Ramos (cell line): ENCODE data around the gene SEPSECS.

Source experiments
- in situ Hi-C: fragments of 300-500 bp; cut with MboI; formaldehyde crosslinking; loops from one replicate; pipeline ENCODE4 v1.14.3; 2022; ENCODE audit warnings: low sequenced_read_pairs; ENCODE audit not compliant: unreplicated experiment

Gene SEPSECS

DNA sequence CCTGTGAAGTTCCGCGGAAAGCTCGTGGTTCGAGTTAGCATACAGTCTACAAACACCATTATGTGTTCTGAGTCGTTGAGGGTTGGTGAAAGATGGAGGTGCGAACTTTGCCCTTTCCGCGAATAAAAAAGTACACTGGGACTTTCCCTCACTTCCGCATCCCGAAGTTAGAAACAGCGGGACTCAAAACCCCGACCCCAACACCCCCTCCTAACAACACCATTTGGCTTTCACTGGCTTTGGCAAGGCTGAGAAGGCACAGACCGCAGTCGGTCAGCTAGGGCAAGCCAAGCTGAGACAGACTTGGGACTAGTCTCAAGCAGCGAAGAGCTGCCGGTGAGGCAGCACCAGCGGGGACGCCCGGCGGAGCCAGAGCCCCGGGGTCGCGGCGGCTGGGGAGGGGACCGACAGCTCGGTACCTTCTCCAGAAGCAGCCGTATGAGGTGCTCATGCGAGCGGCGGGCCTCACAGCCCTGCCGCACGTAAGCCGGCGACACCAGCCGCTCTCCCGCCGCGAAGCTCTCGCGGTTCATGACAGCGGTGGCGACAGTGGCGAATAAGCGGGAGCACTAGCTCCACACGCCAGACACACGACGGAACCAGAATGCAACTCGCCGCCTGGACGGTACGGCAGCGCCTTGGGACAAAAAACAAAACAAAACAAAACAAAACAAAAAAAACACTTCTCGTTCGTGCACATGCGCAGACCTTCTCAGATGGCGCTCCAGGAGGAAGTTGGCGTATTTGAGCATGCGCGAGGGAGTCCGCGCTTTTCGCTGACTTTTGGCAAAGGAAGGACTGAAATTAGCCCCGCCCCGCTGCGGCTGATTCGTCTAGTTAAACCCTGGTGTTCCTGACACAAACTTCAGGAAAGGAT, at the start of gene SEPSECS:
TSS of gene SEPSECS (minus strand) at position 613 of the 877 bp plus-strand sequence. CDS start at position 533, 80 bp downstream.
- in situ Hi-C loops, result no loop called here

DNA sequence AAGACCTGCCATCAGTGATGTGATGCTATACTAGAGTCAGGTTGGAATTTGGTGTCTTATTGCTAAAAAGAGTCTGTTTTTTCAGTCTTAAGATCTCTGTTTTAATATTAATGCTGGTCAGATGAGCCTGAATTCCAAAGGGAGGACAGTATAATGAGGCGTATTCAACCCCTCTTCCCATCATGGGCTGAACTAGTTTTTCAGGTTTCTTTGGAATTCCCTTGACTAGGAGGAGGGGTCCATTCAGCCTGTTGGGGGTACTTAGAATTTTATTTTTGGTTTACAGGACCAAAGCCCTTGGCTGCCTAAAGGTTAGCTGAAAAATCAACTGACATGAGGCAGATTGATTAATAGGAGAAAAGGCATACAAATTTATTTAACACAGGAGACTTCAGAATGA, 49.5 kb upstream of the SEPSECS start:
- in situ Hi-C loops, result no loop called here

DNA sequence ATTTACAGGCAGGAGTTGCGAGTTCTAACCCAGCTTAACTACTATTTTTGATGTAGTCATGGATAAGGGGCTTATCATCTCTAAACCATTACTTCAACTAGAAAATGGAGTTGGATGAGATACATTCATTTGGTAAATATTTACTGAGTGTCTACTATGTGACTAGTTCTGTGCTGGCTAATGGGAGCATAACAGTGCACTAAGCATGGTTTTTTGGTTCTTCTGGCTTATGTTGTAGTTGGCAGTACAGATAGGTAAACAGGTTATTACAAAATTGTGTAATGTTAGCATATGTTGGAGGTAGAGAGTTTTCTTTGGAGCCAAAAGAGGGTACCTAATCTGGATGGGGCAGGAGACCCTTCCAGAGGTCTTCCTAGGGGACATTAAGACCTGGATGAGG, 47.7 kb upstream of the SEPSECS start:
- in situ Hi-C loops, result no loop called here

DNA sequence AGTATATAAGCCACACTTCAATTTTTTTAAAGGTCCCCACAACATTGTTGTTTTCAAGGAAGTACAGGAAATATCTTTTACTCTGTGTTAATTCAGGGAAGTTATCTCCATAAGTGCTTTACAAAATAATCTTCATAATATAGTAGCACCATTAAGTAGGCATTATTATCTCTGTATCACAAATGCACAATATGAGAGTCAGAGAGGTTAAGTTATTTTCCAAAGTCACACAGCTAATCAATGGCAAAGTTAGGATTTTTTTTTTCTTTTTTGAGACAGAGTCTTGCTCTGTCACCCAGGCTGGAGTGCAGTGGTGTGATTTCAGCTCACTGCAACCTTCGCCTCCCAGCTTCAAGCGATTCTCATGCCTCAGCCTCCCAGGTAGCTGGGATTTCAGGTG, 38.5 kb upstream of the SEPSECS start:
- in situ Hi-C loops, result no loop called here

DNA sequence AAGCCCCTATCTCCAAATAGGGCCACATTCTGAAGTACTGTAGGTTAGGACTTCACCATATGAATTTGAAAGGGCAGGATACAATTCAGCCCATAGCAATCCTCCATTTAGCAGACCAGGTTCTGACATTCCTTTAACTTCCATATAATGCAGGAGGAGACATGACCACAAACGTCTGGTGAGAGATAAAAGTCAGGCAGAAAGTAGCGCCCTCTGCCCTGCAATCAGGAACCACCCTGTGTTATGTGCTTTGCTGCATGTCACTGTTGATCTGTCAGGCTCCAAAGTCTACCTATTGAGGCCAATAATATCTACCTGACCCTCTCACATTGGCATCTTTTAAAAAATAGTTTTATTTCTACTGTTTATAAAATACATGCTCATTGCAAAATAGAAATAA, 30.2 kb upstream of the SEPSECS start:
- in situ Hi-C loops, result no loop called here

DNA sequence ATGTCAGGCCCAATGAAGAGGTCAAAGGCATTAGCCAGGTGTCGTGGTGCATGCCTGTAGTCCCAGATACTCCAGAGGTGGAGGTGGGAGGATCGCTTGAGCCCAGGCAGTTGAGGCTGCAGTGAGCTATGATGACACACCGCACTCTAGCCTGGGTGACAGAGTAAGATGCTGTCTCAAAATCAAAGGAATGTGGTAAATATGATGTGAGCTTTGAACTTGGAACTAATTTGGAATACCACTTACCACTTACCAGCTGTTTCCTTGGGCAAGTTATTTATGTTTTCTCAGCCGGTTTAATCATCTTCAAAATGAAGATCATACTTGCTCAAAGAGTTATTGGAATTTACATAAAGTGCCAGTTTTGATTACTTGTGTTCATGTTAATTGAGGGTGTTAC, 23.8 kb upstream of the SEPSECS start:
- in situ Hi-C loops, result no loop called here

DNA sequence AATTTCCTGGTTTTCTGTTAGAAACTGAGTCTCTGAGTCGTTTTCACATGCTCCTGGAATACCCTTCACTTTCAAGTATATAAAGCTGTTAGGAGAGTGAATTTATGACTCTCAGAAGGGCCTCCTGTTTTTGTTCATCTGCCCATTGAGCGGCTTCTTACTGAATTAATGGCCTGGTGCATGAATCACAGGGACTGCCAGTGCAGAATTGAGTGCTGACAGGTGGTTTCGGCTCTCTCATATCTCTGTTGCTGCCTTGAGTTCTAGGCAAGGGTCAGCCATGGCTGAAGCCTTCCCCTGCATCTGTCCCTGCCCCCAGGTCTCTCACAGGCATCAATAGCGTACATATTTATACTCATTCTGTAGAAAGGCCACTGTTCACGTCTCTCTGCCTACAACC, 22.7 kb upstream of the SEPSECS start:
- in situ Hi-C loops, result no loop called here

DNA sequence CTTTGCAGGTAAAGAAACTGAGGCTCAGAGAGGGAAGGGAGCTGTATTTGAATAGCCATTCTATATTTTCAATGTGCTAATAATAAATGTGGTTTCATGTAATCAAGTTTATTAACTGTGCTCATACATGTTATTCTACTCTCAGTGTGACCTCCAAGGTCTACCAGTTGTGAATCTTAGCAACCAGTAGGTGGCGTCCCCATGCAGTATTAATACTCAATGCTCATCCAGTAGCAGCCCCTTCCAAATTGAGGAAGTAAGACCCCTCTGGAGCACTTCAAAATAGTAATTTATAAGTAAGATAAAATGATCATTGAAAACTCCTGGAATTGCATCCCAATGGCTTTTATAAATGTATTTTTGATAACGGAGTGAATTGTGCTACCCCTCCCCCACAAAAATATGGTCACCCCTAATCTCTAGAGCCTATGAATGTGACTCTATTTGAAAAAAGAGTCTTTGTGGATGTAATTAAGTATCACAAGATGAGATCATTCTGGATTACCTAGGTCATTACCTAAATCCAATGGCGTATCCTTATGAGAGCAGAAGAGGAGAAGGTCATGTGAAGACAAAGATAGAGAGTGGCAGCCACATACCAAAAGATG, 20.4 kb upstream of the SEPSECS start:
- in situ Hi-C loops, result no loop called here

DNA sequence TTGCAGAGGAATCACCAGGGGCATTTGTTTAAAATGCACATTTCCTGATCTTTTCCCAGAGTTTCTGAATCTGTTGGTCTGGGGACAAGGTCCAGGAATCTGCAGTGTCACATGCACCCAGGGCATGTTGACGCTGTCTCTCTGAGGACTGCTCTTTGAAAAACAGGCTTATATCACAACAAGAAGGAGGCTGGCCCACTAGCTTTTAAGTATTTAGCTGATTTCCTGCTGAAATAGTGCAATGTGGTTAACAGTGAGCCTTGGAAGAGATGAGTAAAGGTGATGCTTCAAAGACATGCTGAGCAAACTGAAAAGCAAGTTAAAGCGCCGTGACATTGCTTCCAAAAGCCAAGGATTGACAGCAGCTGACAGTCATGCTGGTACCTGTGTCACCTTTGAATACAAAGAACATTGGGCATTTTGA, 18.6 kb upstream of the SEPSECS start:
- in situ Hi-C loops, result loop anchor here (10.0 kb wide), 1 partner anchor 196 kb away; the partner anchor contains the start of gene ANAPC4

DNA sequence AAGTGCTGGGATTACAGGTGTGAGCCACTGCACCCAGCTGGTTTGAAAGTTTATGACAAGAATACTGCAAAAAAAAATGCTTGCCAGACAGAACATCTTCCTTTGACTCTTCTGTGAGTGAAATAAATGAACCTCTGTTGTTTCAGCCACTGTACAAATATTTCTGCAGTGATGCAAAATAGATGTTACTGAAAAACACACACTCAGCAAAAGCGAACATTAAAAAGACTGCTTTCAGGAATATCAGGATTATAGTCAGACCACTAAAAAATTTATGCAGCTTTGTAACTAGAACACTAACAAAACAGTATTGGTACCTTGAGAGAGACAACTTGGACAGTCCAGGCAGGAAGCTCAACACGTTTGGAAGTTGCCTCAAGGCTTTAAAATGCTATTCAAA, 16.9 kb upstream of the SEPSECS start:
- in situ Hi-C loops, result loop anchor here (10.0 kb wide), 1 partner anchor 198 kb away; the partner anchor contains the start of gene ANAPC4

DNA sequence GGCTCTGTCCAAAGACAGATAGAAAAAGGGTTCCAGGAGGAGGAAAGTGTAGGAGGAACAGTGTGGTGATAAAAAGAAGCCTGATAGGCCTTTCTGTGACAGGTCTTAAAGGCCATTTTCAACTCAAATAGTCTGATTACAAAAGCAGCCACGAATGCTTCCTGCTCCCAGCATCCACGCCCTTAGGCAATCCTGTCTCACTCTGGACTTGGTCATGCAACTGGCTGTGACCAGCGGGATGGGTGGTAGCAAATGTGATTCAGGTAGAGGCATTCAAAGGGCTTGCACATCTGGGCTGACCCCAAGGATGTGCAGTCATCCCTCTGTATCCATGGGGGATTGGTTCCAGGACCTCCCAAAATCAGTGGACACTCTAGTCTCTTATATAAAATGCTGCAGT, 14.4 kb upstream of the SEPSECS start:
- in situ Hi-C loops, result loop anchor here (10.0 kb wide), 1 partner anchor 200 kb away; the partner anchor contains the start of gene ANAPC4

DNA sequence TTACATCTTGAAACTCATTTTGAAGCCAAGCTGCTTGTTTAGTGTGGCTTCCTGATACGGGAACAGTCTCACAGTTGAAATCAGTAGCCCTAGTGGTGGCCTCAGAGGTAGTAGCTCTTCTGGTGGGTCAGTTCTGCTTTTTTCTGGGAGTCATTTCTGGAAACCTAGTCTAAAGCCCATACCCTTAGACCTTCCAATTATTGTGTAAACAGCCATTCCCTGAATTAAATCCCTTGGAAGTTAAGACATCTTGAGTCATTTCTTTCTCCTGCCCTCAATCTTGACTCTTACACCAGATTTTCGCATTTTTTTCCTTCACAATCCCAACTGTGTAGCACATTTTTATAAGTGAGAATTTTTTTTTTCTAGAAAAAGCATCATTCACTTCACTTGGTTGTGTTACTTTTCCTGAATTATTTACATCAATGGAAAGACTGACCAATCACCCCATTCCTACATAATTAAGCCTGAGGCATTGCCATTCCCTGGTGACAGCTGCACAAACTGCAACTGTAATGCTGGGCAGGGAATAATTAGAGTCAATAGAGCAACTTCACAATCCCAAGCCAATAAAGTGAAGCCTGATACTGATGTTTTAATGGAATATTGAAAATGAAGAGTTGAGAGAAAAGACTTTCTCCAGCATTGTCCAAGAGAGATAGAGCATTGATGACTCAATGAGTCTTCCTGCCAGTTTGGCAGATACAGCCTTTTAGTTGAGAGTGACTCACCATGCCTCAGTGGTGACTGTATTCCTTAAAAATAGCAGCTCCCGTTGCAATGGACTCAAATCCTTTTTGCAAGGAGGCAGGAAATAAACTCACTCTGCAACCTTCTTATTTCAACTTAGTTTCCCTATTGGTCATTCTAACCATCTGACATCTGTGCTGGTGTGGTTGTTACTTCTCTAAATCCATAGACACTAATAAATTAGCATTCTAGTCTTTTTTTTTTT, 13.0 kb upstream of the SEPSECS start:
- in situ Hi-C loops, result loop anchor here (10.0 kb wide), 1 partner anchor 202 kb away; the partner anchor contains the start of gene ANAPC4

DNA sequence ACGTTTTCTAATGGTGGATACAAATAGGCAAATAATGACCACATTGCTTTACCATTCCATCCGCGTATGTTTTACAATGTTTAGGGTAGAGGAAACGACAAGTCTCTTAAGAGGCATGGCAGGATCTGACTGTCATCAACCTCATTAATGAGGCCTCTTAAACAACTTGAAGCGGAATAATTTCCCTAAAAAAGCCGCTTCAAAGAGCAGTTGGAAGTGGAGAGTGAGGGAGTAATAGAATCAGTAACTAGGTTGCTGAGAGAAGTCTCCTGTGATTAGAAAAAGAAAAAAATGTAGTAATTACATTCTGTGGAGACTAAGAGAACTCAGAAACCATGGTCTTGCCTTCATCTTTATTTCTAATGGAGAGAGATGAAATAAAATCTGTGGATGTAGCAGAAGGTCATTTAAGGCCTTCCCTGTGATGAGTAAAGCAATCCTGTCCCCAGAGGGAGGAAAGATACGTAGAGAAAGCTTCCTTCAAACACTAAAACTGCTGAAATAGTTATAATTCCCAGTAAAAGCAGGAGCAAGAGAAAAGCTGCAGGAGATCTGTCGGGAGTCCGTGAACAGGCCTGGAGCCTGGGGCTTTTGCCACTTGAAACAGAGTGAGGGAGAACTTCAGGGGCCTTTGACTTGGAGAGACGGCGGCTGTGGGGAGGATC, 11.1 kb upstream of the SEPSECS start:
- in situ Hi-C loops, result loop anchor here (10.0 kb wide), 1 partner anchor 203 kb away; the partner anchor contains the start of gene ANAPC4

DNA sequence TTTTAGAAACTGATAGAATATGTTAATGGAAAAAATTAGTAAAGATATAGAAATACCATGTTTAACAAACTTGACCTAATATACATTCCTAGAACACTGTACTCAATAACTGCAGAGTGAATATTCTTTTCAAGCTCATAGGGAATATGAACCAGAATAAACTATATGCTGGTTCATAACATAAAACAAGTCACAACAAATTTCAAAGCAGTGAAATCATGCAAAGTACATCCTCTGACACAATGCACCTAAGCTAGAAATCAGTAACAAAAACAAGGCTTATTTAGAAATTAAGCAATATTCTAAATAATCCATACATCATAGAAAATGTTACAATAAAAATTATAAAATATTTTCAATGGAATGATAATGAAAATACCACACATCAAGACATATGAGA, 9.2 kb upstream of the SEPSECS start:
- in situ Hi-C loops, result no loop called here

DNA sequence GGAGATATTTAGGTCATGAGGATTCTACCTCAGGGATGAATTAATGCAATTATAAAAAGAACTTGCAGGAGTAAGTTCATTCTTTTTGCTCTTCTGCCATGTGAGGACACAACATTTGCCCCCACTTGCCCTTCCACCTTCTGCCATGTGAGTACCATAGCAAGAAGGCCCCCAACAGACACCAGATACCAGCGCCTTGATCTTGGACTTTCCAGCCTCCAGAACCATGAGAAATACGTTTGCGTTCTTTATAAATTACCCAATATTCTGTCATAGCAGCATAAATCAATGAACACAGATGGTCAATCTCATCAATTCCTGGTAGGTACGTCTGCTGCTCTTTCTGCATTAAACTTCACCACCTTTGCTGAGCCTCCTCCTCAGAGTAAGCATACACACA, 5.7 kb upstream of the SEPSECS start:
- in situ Hi-C loops, result no loop called here

DNA sequence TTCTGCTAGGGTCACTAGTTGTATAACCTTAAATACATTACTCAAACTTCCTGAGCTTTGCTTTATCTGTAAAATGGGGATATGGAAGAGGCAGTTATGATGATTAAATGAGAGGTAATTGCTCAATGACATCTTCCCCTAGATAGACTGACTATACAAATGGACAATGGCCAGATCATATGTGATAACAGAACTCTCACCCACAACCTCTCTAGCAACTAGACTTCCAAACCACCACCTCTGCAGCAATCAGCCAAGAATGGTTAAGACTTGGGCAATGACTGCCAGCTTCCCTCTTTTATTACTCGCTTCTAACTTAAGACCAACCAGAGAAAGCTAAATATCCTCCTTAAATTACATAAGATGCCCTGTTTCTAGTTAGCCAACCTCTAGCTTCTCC, 2.9 kb upstream of the SEPSECS start:
- in situ Hi-C loops, result no loop called here

DNA sequence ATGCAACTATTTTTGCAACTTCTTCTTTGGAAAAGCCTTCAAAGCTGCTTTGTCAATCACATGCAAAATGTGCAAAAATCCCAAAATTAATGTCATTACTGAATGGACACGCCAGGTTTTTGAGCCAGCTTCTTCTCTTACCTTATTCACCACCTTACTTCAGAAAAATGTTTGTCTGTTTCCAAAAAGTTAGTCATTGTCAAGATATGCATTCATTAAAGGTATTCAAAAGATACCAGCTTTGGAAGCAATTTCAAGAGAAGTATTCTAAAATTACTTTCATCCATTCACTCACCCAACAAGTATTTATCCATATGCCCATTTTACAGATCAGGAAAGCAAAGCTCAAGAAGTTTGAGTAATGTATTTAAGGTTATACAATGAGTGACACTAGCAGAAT, 2.3 kb upstream of the SEPSECS start:
- in situ Hi-C loops, result no loop called here

DNA sequence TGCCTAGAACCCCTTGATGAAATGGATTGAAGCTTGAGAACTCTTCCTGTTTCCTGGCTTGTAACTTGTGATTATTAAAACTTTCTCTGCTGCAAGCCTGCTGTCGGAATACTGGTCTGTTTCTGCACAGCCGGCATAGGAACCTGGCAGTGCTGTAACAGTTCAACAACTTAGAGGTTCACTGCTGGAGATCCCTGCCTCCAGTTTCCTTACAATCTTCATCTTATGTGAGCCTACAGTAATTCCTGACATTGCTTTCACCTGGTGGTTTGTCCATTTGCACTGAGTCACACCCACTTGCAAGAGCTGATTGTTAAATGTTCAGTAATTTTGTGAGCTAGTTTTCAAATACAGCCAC, 1.3 kb upstream of the SEPSECS start:
- in situ Hi-C loops, result no loop called here

DNA sequence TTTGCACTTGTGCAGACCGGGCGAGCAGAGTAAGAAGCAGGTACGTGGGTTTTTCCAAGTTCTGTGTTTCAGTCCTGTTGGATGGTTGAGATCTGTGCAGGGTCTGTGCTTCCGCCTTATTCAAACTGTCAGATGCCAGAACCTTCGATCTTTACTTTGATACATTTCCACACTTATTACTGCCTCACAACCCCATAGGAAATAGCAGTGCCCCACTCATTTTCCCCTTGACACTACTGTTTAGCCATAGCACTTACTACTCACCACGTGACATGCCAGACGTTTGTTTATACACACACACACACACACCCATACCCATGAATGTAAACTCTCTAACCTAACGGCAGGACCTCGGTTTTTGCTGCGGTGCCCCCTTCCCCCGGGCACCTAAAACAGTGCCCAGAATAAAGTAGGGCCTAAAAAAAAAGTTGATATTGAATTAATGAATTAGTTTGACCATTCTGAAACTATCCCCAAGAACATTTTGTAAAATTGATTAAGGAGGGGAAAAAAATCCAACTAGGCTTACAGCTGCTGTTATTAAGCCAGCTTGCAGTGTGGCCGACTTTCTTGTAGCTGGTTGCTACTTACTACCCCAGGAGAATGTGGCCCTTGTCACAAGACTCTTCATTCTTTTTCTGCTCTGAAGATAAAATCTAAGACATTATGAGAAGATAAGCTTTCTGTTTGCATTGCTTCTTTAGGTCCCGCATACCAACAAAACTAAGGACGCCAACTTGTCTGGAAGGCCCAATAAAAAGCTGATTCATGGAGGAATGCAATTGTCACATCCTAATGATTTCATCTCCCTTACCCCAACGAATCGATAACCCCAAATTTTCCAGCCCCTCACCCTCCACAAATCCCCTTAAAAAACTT, 704 bp upstream of the SEPSECS start:
- in situ Hi-C loops, result no loop called here
